ENCODE results near the gene TLR10.

The TLR10 gene

DNA sequence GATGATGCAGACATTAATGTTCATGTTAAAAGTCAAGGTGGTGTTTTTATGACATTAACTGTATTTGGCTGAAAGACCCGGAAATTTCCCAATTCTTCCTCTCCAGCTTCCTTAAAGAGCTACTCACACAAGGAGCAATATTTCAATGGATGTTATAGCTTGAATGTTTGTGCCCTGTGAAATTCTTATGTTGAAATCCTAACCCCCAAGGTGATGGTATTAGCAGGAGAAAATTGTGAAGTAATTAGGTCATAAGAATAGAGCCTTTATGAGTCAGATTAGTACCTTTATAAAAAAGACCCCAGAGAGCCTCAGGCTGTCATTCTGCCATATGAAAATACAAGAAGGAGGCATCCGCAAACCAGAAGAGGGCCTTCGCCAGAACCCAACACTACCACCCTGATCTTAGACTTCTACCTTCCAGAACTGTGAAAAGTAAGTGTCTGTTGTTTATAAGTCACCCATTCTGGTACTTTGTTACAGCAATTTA lies 18.2 kb upstream of the TLR10 start:
- H3K4me3 ChIP-seq (ENCODE audit: low read depth, low read length), result no peak overlapping the region
- TF ChIP-seq, protein P1, sequence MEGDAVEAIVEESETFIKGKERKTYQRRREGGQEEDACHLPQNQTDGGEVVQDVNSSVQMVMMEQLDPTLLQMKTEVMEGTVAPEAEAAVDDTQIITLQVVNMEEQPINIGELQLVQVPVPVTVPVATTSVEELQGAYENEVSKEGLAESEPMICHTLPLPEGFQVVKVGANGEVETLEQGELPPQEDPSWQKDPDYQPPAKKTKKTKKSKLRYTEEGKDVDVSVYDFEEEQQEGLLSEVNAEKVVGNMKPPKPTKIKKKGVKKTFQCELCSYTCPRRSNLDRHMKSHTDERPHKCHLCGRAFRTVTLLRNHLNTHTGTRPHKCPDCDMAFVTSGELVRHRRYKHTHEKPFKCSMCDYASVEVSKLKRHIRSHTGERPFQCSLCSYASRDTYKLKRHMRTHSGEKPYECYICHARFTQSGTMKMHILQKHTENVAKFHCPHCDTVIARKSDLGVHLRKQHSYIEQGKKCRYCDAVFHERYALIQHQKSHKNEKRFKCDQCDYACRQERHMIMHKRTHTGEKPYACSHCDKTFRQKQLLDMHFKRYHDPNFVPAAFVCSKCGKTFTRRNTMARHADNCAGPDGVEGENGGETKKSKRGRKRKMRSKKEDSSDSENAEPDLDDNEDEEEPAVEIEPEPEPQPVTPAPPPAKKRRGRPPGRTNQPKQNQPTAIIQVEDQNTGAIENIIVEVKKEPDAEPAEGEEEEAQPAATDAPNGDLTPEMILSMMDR (IDR thresholded peaks at IDR 0.05; ENCODE audit: insufficient read depth, low read depth, low read length, missing control alignments), result no peak
- DNase-seq (ENCODE audit: low read depth), result no peak

DNA sequence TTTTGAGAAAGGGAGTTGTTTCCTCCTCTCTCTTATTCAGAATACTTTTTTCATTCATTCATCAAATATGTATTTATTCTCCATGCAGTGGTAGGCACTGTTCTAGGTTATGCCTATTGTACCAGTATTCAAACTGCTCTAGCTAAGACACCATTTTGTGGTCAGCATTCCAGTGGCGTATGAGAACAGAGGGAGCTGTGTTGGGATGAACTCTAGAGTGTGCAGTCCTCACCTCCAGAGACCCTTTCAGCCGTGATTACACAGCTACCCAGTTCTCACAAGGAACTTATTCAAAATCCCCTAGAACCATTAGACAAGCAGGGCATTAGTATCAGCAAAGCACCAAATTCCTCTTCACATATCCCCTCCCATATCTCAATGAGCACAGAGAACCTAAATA lies 17.6 kb upstream of the TLR10 start:
- TF ChIP-seq, protein P1 (IDR thresholded peaks at IDR 0.05; ENCODE audit: insufficient read depth, low read depth, low read length, missing control alignments), result no peak
- H3K4me3 ChIP-seq (ENCODE audit: low read depth, low read length), result no peak overlapping the region
- no peak for DNase-seq (ENCODE audit: low read depth)

DNA sequence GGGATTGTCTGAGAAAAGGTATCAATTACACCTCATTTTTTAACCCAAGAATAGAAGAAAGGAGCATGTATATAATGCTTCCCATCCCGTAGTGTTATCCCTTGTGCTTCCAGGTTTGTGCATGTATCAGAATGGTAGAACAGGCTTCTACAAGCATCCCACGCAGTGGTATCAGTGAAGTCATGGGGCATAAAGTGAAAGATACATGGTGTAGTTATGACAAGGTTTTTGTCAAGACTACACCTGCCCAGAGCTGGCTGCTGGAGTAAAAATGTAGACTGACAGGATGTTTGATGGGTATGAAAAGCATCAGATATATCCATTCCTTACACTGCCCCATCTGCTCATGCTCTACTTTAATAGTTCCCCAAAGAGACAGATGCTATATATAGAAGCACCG lies 12.3 kb upstream of the TLR10 start:
- TF ChIP-seq, protein P1 (IDR thresholded peaks at IDR 0.05; ENCODE audit: insufficient read depth, low read depth, low read length, missing control alignments), result no peak
- H3K4me3 ChIP-seq (ENCODE audit: low read depth, low read length), result no peak overlapping the region
- DNase-seq (ENCODE audit: low read depth), result no peak

DNA sequence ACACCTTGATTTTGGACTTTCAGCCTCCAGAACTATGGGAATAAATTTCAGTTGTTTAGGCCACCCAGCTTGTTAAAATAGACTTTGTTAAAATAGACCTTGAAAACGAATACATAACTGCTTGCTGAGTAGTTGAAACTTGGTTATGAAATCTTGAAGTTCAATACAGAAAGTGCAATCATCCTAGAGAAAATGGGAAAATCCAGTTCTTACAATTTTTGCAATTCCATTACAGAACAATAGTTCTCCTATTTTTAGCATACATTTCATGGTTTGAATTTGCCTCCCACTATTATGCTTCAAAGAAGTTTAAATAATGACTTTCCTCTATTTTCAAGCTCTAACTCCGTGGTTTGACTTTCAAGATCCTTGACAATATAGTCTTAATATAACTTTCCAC lies 11.3 kb upstream of the TLR10 start:
- DNase-seq (ENCODE audit: low read depth), result no peak
- TF ChIP-seq, protein P1 (IDR thresholded peaks at IDR 0.05; ENCODE audit: insufficient read depth, low read depth, low read length, missing control alignments), result no peak

DNA sequence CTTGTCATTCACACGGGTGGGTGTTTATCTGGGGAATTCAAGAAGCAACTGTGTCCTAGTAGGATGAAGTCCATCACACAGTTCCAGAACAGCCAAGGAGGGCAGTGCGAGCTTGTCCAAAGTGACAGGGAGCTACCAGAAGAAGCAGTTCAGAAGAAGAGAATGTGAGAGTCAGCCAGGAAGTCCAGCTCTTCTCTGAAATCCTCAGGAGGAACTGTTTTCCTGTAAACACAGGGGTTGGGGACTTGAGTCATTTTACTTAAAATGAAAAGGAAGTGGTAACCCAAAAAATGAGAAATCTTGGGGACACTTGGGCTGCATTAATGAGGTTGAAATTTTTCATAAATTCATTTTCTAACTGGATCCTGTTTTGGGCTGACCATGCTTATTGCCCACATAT lies 8.2 kb upstream of the TLR10 start:
- TF ChIP-seq, protein P1 (IDR thresholded peaks at IDR 0.05; ENCODE audit: insufficient read depth, low read depth, low read length, missing control alignments), result no peak
- peak; percentile 35 for DNase-seq (ENCODE audit: low read depth)
- H3K4me3 ChIP-seq (ENCODE audit: low read depth, low read length), result no peak overlapping the region

More for the DNA sequence above, 11.3 kb upstream of the TLR10 start:
- no peak overlapping the region for H3K4me3 ChIP-seq (ENCODE audit: low read depth, low read length)

DNA sequence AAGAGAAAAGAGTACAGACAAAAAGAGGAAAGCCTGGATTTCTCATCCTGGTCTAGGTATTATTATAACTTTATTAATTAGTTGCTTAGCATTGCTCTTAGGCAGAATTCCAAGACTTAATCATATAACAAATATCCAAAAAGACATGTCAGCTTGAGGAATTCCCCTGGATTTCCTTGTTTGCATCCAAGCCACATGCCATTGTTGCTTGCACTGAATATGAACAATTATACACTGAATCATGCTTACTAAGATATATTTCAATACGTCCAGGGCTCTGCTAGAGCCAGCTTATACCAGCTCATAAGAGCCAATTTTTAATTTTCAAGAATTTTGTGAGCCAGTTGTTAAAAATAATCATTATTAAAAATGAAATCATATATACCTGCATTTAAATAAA lies 5.5 kb upstream of the TLR10 start:
- DNase-seq (ENCODE audit: low read depth), result no peak
- TF ChIP-seq, protein P1 (IDR thresholded peaks at IDR 0.05; ENCODE audit: insufficient read depth, low read depth, low read length, missing control alignments), result no peak
- H3K4me3 ChIP-seq (ENCODE audit: low read depth, low read length), result no peak overlapping the region

DNA sequence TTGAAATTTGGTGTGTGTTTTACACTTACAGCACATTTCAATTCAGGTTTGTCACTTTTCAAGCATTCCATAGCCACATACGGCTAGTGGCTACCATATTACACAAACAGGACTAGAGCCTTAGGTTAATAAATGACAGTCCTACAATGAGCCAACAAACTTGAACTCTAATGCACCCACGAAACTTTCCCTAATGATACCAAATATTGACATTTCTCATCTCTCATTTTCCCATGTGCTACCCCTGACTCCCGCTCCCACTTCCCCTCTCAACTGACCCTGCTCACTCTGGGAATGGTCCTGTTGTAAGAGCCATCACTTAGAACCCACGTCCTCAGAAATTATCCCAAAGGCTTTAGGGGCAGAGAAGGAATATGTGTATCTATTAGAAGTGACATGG lies 4.9 kb upstream of the TLR10 start:
- no peak for DNase-seq (ENCODE audit: low read depth)
- H3K4me3 ChIP-seq (ENCODE audit: low read depth, low read length), result no peak overlapping the region
- TF ChIP-seq, protein P1 (IDR thresholded peaks at IDR 0.05; ENCODE audit: insufficient read depth, low read depth, low read length, missing control alignments), result no peak

Measured in GM12865 (cell line).